GM12878 (cell line): ENCODE data around the gene TMEM35B. TPM values are rescaled to one million over a fixed set of nuclear protein-coding genes. Genes with fewer than 3 reads are reported as not detected.

Experiments
- ATF3 ChIP-seq: IDR thresholded peaks from 2 replicates; pipeline ENCODE4 v1.6.1; 2011; ENCODE audit warnings: low read depth, mild to moderate bottlenecking, low read length, moderate library complexity, borderline replicate concordance; ENCODE audit errors: extremely low read depth
- ATF7 ChIP-seq: fragments of 450-650 bp; IDR thresholded peaks from 2 replicates; pipeline ENCODE4 v1.6.1; 2016; ENCODE audit warnings: low read depth, mild to moderate bottlenecking
- BHLHE40 ChIP-seq, 2 experiments: fragments of 450-650 bp in 1 of 2; IDR thresholded peaks; 2 replicates each; pipeline ENCODE4 v1.6.1; 2011 to 2017; ENCODE audit warnings: low read depth in 2 of 2, borderline replicate concordance in 1 of 2, improper control_type of control experiment in 1 of 2, low read length in 1 of 2, mild to moderate bottlenecking in 1 of 2
- CBX5 ChIP-seq: sonication (generic); IDR thresholded peaks from 2 replicates; pipeline ENCODE4 v1.6.1; 2016; ENCODE audit warnings: low read depth, moderate library complexity, mild to moderate bottlenecking, inconsistent platforms
- CHD2 ChIP-seq: IDR thresholded peaks from 2 replicates; pipeline ENCODE4 v1.6.1; 2011; ENCODE audit warnings: low read depth, low read length, improper control_type of control experiment, borderline replicate concordance
- CREB1 ChIP-seq: IDR thresholded peaks from 2 replicates; pipeline ENCODE4 v1.6.1; 2012; ENCODE audit warnings: low read depth, mild to moderate bottlenecking, inconsistent platforms
- ETV6 ChIP-seq, 2 experiments: fragments of 450-650 bp in 1 of 2; IDR thresholded peaks in 1 of 2; conservative IDR thresholded peaks in 1 of 2; 2 replicates each; pipeline ENCODE4 v1.6.1; 2014; ENCODE audit warnings: antibody characterized with exemption in 1 of 2, borderline replicate concordance in 1 of 2, low read depth in 1 of 2, mild to moderate bottlenecking in 1 of 2, moderate library complexity in 1 of 2
- FOXM1 ChIP-seq: IDR thresholded peaks from 2 replicates; pipeline ENCODE4 v1.6.1; 2012; ENCODE audit warnings: low read depth, mild to moderate bottlenecking, inconsistent platforms, low read length, moderate library complexity
- GATAD2B ChIP-seq: fragments of 450-650 bp; conservative IDR thresholded peaks from 2 replicates; pipeline ENCODE4 v1.6.1; 2017; ENCODE audit warnings: low read depth, mild to moderate bottlenecking, moderate library complexity
- HDAC6 ChIP-seq: fragments of 200-600 bp; sonication (generic); IDR thresholded peaks from one replicate; pipeline ENCODE4 v1.8.0; 2017; ENCODE audit warnings: antibody characterized with exemption; ENCODE audit not compliant: unreplicated experiment
- IRF3 ChIP-seq: fragments of 450-650 bp; IDR thresholded peaks from 2 replicates; pipeline ENCODE4 v1.6.1; 2014; ENCODE audit warnings: mild to moderate bottlenecking
- LARP7 ChIP-seq: fragments of 450-650 bp; IDR thresholded peaks from 2 replicates; pipeline ENCODE4 v1.6.1; 2017; ENCODE audit warnings: mild to moderate bottlenecking
- MXI1 ChIP-seq: fragments of 150-350 bp; IDR thresholded peaks from 2 replicates; pipeline ENCODE4 v1.6.1; 2011; ENCODE audit warnings: low read depth, mild to moderate bottlenecking, inconsistent platforms, low read length, improper control_type of control experiment
- POU2F2 ChIP-seq: IDR thresholded peaks from 3 replicates; pipeline ENCODE4 v1.6.1; 2011; ENCODE audit warnings: low read depth, mild to moderate bottlenecking, low read length, borderline replicate concordance
- RELB ChIP-seq: fragments of 450-650 bp; IDR thresholded peaks from 2 replicates; pipeline ENCODE4 v1.6.1; 2017; ENCODE audit warnings: low read depth, mild to moderate bottlenecking, moderate library complexity
- RUNX3 ChIP-seq: IDR thresholded peaks from 2 replicates; pipeline ENCODE4 v1.6.1; 2012; ENCODE audit warnings: low read length, inconsistent platforms
- WRNIP1 ChIP-seq: IDR thresholded peaks from 2 replicates; pipeline ENCODE4 v1.6.1; 2011; ENCODE audit warnings: low read depth, low read length, improper control_type of control experiment, borderline replicate concordance
- YBX1 ChIP-seq: fragments of 450-650 bp; IDR thresholded peaks from 2 replicates; pipeline ENCODE4 v1.6.1; 2016; ENCODE audit warnings: antibody characterized with exemption
- ZNF24 ChIP-seq: fragments of 450-650 bp; IDR thresholded peaks from 2 replicates; pipeline ENCODE4 v1.6.1; 2017; ENCODE audit warnings: antibody characterized with exemption, mild to moderate bottlenecking
- polyA plus RNA-seq, 11 experiments: library from polyadenylated mRNA; depleted of rRNA in 4 of 11; unstranded in 6 of 11; stranded (reverse) in 5 of 11; fragments of >200 nt; fragmentation: Nextera tagmentation in 4 of 11; fragmentation: Illumina TruSeq in 1 of 11; extraction: Ambion mirVana in 4 of 11; extraction: Trizol in 1 of 11; gene quantifications; 1 replicate in 1 of 11; 2 replicates in 10 of 11; pipeline versions ENCODE4 v1.2.1 to v1.2.3, GENCODE V29; 2011 to 2016; ENCODE audit warnings: inconsistent platforms in 2 of 11, missing spikeins in 2 of 11, low read depth in 1 of 11
- total RNA-seq, 4 experiments: library from RNA; depleted of rRNA in 3 of 4; stranded (reverse); fragments of >200 nt in 3 of 4; fragmentation: Illumina TruSeq in 1 of 4; extraction: Trizol in 1 of 4; gene quantifications; 2 replicates each; pipeline versions ENCODE4 v1.2.1 to v1.2.3, GENCODE V29; 2013 to 2021
- TF ChIP-seq, protein P1 (sequence below): fragments of 450-650 bp; formaldehyde crosslinking; IDR thresholded peaks from 2 replicates; pipeline ENCODE4 v1.4.0; 2022; ENCODE audit warnings: mild to moderate bottlenecking, moderate library complexity

The TMEM35B gene
- total and polyA plus RNA-seq, 10 of the 15 experiments (the other 5 are each of a cell fraction or from before 2014, with no cell fraction given): 14.8 to 138 (median 32.8) TPM

GRCh38 chr1:34984793-34985608 is at the start of gene TMEM35B (continued):
- TF ChIP-seq, protein P1, sequence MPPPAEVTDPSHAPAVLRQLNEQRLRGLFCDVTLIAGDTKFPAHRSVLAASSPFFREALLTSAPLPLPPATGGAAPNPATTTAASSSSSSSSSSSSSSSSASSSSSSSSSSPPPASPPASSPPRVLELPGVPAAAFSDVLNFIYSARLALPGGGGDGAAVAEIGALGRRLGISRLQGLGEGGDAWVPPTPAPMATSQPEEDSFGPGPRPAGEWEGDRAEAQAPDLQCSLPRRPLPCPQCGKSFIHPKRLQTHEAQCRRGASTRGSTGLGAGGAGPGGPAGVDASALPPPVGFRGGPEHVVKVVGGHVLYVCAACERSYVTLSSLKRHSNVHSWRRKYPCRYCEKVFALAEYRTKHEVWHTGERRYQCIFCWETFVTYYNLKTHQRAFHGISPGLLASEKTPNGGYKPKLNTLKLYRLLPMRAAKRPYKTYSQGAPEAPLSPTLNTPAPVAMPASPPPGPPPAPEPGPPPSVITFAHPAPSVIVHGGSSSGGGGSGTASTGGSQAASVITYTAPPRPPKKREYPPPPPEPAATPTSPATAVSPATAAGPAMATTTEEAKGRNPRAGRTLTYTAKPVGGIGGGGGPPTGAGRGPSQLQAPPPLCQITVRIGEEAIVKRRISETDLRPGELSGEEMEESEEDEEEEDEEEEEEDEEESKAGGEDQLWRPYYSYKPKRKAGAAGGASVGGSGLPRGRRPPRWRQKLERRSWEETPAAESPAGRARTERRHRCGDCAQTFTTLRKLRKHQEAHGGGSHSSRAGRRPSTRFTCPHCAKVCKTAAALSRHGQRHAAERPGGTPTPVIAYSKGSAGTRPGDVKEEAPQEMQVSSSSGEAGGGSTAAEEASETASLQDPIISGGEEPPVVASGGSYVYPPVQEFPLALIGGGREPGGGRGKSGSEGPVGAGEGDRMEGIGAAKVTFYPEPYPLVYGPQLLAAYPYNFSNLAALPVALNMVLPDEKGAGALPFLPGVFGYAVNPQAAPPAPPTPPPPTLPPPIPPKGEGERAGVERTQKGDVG (CRISPR knock-in tag): no peak
- no peak for TF ChIP-seq FOXM1
- TF ChIP-seq ETV6 (conservative IDR thresholded peaks at IDR 0.05 in 1 of 2, IDR thresholded peaks at IDR 0.05 in 1 of 2; ENCODE audit: borderline replicate concordance in 1 of 2, low read depth in 1 of 2): no peak
- TF ChIP-seq ATF7: no peak
- TF ChIP-seq HDAC6: no peak
- TF ChIP-seq RUNX3: peak; percentile 43; the same call in 1 of the 2 replicates
- no peak for TF ChIP-seq YBX1
- TF ChIP-seq ZNF24: no peak
- TF ChIP-seq MXI1: peak; percentile 57; the same call in 1 of the 2 replicates
- TF ChIP-seq LARP7: peak; percentile 75
- peak; percentile 26; the same call in 1 of the 3 replicates for TF ChIP-seq POU2F2
- TF ChIP-seq IRF3: 0 out of 2 replicates have a peak, but pooled peaks have one; percentile 36
- TF ChIP-seq ATF3: no peak
- TF ChIP-seq RELB: peak; percentile 20; the same call in 1 of the 2 replicates
- peak; percentile 81; the same call in 1 of the 2 replicates for TF ChIP-seq GATAD2B
- TF ChIP-seq CHD2: 0 out of 2 replicates have a peak, but pooled peaks have one; percentile 20
- peak; percentile 46; the same call in 1 of the 2 replicates for TF ChIP-seq CREB1
- no peak for TF ChIP-seq CBX5
- no peak for TF ChIP-seq WRNIP1
- TF ChIP-seq BHLHE40 (IDR thresholded peaks at IDR 0.05; ENCODE audit: borderline replicate concordance in 1 of 2, low read depth in 2 of 2, low read length in 1 of 2): peak in 1 of 2 experiments; percentile 61; a peak in 1 of 4 replicates
